NCI-H69 (cell line): ENCODE measurements around the gene RRP15.

Experiments used
- DNase-seq: peaks from one replicate; lab custom pipeline; 2025; lab: John Stamatoyannopoulos, UW

The RRP15 gene, protein sequence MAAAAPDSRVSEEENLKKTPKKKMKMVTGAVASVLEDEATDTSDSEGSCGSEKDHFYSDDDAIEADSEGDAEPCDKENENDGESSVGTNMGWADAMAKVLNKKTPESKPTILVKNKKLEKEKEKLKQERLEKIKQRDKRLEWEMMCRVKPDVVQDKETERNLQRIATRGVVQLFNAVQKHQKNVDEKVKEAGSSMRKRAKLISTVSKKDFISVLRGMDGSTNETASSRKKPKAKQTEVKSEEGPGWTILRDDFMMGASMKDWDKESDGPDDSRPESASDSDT

DNA sequence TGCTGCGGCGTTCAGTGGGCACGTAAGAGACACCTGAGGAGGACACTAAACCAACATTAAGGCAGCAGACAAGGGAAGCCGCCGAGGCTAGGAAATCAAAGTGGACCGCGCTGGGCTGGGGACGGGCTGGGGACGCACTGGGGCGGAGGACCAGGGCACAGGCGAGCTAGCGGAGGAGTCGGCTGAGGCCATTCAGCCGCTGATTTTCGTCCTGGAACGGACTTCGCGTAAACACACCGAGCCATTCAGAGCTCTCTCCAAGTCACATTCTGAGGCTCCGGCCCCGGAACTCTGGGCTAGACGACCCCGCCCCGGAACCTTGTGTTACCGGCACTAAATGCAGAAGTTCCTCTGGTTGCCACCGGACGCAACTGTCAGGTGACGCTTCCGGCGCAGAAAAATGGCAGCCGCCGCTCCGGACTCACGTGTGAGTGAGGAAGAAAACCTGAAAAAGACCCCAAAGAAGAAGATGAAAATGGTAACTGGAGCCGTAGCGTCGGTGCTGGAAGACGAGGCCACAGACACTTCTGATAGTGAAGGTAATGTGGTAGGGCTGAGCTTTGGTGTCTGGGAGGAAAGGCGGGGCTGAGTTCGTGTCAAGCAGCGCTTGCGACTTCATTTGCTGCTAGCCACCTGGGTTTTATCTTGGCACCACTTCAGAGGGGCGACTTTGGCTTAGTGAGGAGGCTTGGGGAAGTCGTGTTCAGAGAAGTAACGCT lies at the start of gene RRP15:
Gene RRP15 (plus strand): TSS at position 377 of the 719 bp plus-strand sequence. CDS start 24 bp downstream, at position 401.
- DNase-seq, result peak; percentile 97

DNA sequence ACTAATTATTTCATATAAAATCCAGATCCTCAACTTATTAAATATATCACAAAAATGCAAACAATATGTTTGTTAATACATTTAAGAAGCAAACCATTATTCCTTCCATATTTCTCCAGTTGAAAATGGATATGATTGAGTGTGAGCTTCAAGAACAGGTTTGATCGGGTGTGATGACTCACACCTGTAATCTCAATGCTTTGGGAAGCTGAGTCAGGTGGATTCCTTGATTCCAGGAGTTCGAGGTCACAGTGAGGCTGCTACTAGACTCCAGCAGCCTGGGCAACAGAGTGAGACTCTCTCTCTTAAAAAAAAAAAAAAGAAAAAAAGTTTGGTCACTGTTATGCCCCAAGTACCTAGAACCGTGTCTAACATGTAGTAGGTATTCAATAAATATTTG lies 42.9 kb upstream of the RRP15 start:
- no peak for DNase-seq

DNA sequence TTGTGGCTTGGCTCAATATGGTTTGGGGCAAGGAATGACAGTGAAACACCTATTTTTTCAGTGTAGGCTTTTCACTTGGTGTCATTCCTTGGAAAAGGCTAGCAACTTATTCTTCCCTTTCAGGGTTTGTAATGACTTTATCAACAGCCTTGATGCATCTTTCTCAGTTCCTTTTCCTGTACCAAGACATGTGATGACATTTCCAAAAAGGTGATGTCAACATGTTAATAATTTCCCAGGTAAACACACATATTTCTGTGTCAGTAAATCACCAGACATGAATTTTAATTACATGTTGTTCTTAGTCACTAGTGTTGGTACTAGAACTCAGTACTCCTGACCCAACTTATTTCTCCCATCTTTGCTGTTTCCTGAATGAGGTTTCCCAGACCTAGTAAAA lies 37.8 kb upstream of the RRP15 start:
- DNase-seq, result no peak

DNA sequence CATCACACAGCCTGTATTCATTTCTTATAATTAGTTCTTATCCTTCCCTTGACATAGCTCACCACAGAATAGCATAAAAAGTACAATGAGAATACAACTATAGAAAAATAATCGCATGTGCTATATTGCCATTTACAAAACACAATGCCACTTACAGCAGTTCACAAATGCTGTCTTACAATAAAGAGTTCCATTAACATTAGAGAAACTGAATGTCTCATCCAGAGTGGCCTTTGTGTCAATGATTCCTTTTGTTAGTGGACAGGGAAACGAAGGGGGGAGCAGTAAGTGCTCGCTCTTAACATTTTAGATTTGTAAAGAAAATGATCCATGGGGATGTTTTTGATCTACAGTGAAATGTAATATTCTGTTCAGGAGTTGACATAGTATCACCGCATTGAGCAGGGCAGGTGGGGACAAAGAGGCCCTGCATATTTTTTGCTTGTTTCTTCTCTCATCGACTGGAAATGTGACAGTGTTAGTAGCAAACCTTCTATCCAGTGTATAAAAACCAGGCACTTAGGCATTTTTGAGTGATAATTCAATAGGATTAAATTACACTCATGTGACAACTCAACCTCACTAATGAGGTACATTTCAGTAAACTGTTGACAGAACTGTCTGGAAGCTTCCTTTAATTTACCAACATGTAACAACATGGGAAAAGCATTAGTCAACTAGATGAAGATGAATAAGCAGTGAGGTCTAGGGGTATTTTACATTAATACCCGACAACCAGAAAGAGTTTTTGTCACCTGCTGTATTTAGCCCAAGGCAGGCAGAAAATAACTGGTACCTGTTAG lies 35.6 kb upstream of the RRP15 start:
- peak; percentile 50 for DNase-seq

DNA sequence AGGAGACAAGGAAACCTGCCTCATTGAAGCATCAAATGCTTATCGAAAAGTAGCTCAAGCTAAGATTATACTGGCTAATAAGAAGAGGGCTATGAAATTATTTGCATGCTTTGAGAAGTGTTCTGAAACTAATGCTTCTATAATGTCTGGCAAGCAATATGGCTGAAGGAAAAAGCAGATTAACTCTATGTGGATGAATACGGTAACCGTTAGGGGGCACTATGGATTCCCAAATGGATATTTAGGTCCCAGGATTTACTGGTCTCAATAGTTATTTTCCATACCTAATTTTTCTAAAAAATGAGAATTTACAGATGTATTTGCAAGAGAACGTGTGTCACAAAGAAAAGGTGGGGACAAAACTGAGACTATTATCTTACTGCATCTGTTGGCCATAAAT lies 34.6 kb upstream of the RRP15 start:
- no peak for DNase-seq

DNA sequence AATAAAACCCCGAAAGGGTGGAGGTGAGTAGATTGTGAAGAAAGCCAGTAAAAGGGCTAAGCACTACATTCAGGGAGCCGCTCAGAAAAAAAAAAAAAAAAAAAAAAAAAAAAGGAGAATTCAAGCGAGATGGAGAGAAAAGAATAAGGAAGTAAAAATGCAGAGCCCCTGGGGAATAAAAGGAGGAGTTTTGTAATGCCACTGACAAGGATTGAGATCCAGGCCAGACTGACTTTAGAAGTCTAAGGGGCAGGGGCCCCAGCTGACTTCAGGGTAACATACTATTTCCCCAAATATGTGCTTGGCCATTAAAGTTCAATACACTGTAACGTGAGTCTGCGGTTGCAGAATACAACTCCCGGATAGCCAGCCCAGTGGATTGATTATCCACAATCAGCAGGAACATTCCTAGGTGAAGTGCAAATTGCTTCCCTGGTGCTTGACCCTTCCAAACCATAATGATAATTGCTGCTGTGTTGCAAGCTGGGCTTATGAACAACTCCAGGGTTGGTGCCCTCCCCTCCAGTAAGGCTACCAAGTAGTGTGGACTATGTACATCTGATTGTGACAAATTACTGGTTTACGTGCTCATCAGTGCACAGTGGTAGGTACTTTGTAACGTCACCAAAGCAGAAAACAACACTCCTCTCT lies 30.7 kb upstream of the RRP15 start:
- peak; percentile 88 for DNase-seq

DNA sequence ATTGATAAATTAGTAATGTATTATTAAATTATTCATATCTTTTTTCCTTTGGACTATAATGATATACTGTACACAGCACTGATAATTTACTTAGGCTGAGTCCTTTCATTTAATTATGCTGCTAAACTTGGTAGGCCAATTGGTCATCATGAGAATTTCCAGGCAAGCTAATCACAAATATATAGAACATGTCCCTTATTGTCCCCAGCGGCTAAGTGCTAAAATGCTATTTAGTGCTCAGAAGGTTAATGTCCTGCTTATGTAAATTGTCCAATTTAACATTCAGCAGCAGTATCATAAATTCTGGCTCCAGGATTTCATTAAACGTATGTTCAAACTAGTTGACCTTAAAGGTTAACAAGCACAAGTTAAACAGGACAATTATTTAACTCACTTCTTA lies 30.0 kb upstream of the RRP15 start:
- DNase-seq, result peak; percentile 28

DNA sequence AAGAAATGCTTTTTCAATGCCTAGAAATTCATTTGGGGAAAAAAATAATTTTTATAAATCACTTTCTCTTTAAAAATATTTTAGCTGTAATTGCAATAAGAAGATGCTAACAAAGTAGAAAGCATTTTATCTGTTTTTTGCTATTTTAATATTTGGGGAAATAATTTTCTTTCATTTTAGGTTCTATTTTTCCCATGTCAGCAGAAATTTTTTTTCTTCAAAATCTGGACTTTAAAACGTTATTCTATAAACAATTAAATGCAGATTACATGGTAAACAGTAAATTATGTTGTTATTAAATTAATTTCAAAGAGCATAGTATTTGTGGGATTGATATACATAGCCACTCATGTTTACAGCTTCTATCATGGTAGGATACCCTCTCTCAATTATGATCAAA lies 27.7 kb upstream of the RRP15 start:
- DNase-seq, result no peak

DNA sequence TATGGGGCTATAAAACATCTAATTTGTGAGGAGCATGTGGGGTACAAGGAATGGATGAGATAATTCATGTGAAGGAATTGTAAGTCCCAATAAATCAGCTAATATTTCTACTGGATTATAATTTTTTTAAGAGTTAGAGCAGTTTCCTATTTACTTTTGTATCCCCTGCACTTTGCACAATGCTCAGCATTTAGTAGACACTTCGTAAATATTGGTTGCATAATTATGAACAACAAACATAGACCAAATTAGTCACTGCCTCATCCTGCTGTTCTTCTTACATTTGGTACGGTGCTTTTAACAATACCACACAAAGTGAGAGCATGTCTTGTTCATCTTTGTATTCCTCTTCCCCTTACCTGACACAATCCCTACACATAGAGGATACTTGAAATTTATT lies 27.1 kb upstream of the RRP15 start:
- peak; percentile 10 for DNase-seq

DNA sequence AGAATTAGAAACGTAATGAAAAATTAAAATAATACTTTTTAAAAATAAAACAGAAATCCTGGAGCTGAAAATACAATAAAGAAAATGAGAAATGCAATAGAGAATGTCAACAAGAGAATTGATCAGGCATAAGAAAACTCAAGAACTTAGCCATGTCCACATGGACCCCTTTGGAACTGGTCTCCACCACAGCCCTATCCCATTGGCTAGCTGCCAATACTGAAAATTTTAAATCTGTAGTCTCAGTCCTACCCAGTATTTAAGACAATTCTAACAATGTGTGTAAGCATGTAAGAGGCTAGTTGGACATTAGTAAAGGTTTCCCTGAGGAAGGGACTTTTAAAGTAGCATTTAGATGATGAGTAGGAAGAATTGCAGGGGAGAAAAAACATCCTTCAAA lies 25.8 kb upstream of the RRP15 start:
- no peak for DNase-seq

DNA sequence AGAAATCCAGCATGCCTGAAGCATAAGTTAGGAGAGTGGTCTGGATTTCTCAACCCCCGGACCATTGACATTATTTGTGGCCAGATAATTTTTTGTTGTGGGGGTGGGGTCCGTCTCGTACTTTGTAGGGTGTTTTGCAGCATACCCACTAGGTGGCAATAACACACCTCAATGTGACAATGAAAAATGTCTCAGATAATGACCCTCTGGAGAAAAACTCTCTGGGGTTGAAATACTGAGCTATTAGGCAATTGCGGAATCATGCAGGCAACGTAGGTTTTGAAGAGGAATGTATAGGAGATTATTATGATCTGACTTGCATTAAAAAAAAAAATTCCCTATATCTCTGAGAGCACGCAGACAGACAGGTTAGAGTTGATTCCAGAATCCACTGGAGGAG lies 25.3 kb upstream of the RRP15 start:
- DNase-seq, result peak; percentile 76

DNA sequence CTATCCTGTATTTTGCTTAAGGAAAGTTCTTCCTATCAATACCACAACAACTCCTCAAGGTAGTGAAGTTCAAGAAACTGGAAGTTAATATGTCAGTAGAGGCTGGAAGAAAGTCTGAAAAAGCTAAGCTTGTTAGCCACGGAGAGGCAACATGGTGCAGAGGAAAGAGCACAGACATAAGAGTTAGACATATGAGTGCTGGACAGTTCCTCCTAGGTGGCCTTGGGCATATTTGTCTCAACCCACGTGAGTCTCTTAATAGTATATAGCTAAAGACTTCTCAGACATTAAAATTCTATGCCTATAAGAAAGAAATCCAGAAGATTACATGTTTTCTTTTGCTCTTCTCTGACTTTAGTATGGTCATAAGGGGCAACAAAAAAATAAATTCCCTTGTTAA lies 22.8 kb upstream of the RRP15 start:
- no peak for DNase-seq

DNA sequence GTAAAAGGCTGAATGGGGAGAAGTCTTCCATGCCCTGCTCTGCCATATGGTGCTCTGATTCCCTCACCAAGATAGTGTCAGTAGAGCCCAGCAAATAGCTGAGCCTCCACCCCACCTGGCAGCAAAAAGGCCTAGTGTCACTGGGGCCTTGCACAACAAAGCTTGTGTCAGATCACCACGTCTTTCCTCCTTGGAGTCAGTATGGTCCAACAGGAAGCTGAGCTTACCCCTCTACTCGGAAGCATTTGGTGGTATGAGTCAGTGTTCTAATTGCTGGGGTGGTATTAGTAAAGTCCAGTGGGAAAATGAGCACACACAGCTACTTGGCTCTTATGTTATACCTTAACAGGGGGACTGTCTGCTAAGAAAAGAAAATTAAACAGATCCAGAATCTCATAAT lies 18.7 kb upstream of the RRP15 start:
- peak; percentile 85 for DNase-seq

DNA sequence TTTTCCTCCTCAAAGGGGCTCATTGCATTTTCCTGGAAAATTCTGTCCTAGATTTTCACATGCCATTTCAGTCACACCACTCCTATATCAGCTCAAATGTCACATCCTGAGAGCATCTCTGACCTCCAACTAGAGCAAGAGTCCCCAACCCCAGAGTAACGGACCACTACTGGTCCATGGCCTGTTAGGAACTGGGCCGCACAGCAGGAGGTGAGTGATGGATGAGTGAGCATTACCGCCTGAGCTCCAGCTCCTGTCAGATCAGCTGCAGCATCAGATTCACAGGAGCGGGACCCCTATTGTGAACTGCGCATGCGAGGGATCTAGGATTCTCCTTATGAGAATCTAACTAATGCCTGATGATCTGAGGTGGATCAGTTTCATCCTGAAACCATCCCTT lies 12.7 kb upstream of the RRP15 start:
- no peak for DNase-seq

DNA sequence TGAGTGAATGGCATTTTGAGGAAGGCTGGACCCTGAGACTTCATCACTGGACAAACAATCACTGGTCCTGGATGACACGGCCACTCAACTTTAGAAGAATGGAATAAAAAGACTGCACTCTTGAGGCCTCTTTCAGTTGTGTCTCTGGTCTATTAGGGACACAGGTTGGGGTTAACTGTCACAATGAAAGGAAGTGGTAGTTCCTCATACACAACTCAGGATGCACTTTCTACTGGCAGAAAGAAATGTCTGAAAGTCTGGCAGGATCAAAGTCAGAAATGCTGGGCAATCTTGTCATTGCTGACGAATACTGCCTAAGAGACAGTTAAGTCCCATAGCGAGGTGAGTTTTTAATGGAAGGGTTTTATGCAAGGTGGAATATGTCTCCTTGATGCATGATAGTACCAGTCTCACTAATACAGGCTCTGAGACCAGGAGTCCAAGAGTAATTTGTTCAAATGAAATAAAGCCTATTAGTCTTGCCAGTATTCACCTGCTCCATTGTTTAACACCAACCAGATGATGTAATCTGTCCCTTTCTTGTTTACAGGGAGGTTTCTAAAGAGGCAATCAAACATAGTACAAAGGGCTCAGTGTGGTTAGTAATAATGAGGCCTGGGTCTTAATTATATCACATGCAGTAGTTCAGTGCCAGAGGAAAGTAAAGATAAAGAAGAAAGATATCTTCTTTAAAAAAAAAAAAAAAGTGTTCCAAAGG lies 11.2 kb upstream of the RRP15 start:
- peak; percentile 93 for DNase-seq

DNA sequence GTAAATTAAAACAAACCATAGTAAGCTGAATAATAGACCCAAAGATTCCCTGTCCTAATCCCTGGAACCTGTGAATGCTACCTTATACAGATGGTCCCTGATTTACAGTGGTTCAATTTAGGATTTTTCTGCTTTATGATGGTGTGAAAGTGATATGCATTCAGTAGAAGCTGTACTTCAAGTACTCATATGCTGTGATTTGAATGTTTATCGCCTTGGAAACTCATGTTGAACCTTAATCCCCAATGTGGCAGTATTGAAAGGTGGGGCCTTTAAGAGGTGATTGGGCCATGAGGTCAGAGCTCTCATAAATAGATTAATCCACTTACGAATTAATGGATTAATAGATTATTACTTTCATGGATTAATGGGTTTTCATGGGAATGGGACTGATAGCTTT lies 10.6 kb upstream of the RRP15 start:
- peak; percentile 68 for DNase-seq

DNA sequence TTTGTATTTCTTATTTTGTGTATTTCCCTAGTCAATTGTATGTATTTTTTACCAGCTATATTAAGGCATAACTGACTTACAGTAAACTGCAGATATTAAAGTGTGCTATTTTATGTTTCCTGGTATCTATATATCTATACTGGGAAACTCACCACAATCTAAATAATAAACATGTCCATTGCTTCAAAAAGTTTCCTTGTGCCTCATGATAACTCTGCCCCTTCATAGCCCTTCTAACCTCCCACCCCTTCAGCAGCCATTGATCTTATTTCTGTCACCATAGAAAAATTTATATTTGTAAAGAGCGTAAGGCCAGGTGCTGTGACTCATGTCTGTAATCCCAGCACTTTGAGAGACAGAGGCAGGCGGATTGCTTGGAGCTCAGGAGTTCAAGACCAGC lies 9.3 kb upstream of the RRP15 start:
- DNase-seq, result no peak

DNA sequence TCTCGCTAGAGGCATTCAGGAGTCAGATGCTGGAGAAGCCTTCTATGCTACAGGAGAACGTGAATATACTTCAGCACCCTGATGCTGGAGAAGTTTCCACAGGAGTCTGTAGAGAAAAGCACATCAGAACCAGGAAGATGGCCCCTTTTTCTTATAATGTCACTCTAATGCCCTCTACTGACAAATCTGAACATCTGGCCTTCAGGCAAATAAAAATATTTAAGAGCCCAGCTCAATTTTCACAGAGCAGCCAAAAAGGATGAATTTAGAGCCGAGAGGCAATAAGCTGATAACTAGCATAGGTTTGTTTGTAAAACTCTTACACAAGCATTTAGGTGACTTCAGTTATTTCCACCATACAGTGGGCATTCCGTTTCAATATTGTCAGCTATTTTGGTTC lies 3.8 kb upstream of the RRP15 start:
- peak; percentile 56 for DNase-seq

DNA sequence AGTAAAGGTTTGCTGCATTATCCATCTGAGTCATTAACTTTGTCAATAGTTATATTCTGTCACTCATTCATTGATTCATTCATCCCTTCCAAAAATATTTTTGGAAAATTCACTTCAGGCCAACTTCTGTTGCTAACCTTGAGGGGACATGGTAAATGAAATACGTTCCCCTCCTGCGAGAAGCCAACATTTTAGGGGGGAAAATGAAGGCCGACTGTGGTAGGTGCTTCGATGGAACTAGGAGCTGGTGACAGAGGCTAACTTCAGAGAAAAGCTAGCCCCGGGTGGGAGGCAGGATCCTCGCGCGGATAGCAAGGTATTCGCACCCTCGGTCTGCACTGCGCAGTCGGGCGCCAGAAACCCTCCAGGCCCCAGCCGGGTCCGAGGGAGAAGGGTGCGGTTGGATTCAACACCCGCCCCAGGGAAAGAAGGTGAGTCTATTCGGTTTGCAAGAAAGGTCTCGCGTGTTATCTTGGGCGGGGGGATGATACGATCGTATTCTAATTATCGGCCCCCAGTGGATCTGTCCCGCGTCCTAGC lies 646 bp upstream of the RRP15 start:
- DNase-seq, result peak; percentile 80

DNA sequence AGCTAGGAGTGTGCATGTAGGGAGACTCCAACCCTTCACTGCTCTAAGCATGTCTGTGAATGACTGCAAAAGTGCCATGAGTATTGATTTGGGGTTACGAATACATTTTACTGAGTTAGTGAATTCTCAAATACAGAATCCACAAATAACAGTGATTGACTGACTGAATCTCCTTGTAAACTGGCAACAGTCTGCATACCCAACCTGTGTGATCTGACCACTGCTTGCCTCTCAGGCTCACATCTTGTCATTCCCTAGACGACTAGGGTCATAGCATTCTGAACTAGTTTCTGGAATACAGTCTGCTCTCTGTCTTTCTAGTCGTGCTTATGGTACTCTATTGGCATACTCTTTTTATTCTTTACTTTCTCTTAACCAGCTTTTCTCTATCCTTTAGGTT lies 7.4 kb downstream of the RRP15 start:
- DNase-seq, result no peak

DNA sequence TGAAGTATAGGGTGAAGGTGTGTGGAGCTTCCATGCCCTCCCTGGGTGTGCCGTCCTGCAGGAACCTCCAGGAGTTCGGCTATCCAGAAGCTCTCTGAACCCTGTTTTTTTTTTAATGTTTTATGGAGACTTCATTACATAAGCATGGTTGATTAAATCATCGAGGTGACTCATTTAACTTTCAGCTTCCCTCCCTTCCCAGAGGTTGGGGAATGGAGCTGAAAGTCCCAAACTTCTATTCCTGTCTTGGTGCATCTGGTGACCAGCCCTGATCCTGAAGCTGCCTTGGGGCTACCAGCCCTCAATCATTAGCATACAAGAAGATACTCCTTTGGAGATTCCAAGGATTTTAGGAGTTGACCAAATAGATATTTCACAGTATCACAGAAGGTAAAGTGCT lies 9.5 kb downstream of the RRP15 start:
- no peak for DNase-seq

DNA sequence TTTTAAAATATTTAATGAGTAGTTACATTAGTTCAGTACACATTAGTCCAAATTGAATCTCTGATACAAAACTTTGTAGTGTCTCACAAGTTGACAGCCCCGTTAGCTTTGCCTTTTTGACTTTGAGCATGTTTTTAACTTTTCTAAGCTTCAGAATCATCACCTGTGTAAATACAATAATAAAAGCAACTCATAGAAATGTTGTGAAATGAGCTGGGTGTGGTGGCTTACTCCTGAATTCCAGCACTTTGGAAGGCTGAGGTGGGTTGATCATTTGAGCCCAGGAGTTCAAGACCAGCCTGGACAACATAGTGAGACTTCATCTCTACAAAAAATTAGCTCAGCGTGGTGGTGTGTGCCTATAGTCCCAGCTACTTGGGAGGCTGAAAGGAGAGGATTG lies 11.1 kb downstream of the RRP15 start:
- no peak for DNase-seq
